Prostate gland (tissue), 2 donors: ENCODE data around the gene FARP1.

ENCODE experiments used
- POLR2A ChIP-seq: fragments of 450-650 bp; IDR thresholded peaks from one replicate; pipeline ENCODE4 v1.6.1; 2016; ENCODE audit warnings: antibody characterized with exemption, mild to moderate bottlenecking
- TF ChIP-seq, protein P1 (sequence below), 4 experiments: fragments of 200-600 bp in 2 of 4; fragments of 450-650 bp in 2 of 4; sonication (generic) in 2 of 4; IDR thresholded peaks; 1 replicate in 3 of 4; 2 replicates in 1 of 4; pipeline ENCODE4 v1.5.1; 2016 to 2019; ENCODE audit warnings: antibody characterized with exemption in 4 of 4, mild to moderate bottlenecking in 2 of 4, moderate library complexity in 2 of 4

DNA sequence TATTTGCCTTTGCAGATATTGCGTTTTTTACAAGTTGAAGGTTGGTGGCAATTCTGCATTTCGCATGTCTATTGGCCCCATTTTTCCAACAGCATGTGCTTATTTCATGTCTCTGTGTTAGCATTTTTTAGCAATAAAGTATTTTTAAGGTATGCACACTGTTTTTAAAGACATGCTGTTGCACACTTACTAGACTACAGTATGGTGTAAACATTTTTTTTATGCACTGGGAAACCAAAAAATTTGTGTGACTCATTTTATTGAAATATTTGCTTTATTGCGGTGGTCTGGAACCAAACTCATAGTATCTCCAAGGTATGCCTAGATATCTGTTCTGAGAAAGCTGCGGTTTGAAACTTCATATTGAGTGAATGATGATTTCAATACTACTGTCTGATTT is 89.6 kb downstream of the FARP1 start:
- TF ChIP-seq POLR2A = no peak
- TF ChIP-seq, protein P1, sequence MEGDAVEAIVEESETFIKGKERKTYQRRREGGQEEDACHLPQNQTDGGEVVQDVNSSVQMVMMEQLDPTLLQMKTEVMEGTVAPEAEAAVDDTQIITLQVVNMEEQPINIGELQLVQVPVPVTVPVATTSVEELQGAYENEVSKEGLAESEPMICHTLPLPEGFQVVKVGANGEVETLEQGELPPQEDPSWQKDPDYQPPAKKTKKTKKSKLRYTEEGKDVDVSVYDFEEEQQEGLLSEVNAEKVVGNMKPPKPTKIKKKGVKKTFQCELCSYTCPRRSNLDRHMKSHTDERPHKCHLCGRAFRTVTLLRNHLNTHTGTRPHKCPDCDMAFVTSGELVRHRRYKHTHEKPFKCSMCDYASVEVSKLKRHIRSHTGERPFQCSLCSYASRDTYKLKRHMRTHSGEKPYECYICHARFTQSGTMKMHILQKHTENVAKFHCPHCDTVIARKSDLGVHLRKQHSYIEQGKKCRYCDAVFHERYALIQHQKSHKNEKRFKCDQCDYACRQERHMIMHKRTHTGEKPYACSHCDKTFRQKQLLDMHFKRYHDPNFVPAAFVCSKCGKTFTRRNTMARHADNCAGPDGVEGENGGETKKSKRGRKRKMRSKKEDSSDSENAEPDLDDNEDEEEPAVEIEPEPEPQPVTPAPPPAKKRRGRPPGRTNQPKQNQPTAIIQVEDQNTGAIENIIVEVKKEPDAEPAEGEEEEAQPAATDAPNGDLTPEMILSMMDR (IDR thresholded peaks at IDR 0.05) = no peak
